Common myeloid progenitor, CD34-positive (primary cell): Measurements from ENCODE around the gene RRP15.
A peak's percentile ranks its signal among the peaks of the same experiment; 100 is the strongest.

Source experiments
- CTCF ChIA-PET: fragments of 350-600 bp; sonication (Branson Sonifier 250); formaldehyde crosslinking; loops from one replicate; lab custom pipeline; 2021; ENCODE audit warnings: antibody characterized with exemption; lab: Charles Lee
- POLR2A ChIA-PET: fragments of 350-600 bp; sonication (Branson Sonifier 250); formaldehyde crosslinking; loops from one replicate; lab custom pipeline; 2021; ENCODE audit warnings: antibody characterized with exemption; lab: Charles Lee
- DNase-seq, 3 donors: peaks; one replicate each; pipeline versions ENCODE4 v3.0.0 to v3.0.0-alpha.2; 2013
- H3K27ac ChIP-seq, 2 experiments: 1 replicate in 1 of 2; 2 replicates in 1 of 2; pipeline ENCODE4 v1.7.0; 2013; ENCODE audit warnings: inconsistent platforms in 2 of 2, low read length in 2 of 2, mild to moderate bottlenecking in 2 of 2, low read depth in 1 of 2, moderate library complexity in 1 of 2; ENCODE audit not compliant: severe bottlenecking in 2 of 2, insufficient read depth in 1 of 2, poor library complexity in 1 of 2
- H3K27me3 ChIP-seq, 5 experiments: replicated peaks in 2 of 5; 1 replicate in 3 of 5; 2 replicates in 2 of 5; pipeline versions ENCODE4 v1.6.1 to v1.7.0; 2013; ENCODE audit warnings: low read length in 4 of 5, mild to moderate bottlenecking in 2 of 5, moderate library complexity in 2 of 5, inconsistent platforms in 1 of 5; ENCODE audit not compliant: insufficient read depth in 5 of 5, control insufficient read depth in 4 of 5
- H3K36me3 ChIP-seq, 4 experiments: 1 replicate in 2 of 4; 2 replicates in 2 of 4; pipeline versions ENCODE4 v1.6.1 to v1.7.0; 2013; ENCODE audit warnings: low read length in 3 of 4, control low read depth in 1 of 4, mild to moderate bottlenecking in 1 of 4; ENCODE audit not compliant: control insufficient read depth in 4 of 4, insufficient read depth in 4 of 4
- H3K4me1 ChIP-seq, 4 experiments: 1 replicate in 3 of 4; 2 replicates in 1 of 4; pipeline versions ENCODE4 v1.6.1 to v1.7.1; 2013; ENCODE audit warnings: low read length in 3 of 4, mild to moderate bottlenecking in 3 of 4, control low read depth in 1 of 4, inconsistent platforms in 1 of 4, moderate library complexity in 1 of 4; ENCODE audit not compliant: control insufficient read depth in 4 of 4, insufficient read depth in 4 of 4; ENCODE audit errors: control extremely low read depth in 1 of 4
- H3K4me3 ChIP-seq, 7 experiments: 1 replicate in 4 of 7; 2 replicates in 3 of 7; pipeline versions ENCODE4 v1.5.1 to v1.7.0; 2013; ENCODE audit warnings: mild to moderate bottlenecking in 7 of 7, low read length in 6 of 7, moderate library complexity in 6 of 7, inconsistent platforms in 2 of 7, low read depth in 2 of 7, control low read depth in 1 of 7; ENCODE audit not compliant: insufficient read depth in 4 of 7, control insufficient read depth in 1 of 7; ENCODE audit errors: extremely low read depth in 1 of 7
- H3K9me3 ChIP-seq, 5 experiments: 1 replicate in 4 of 5; 2 replicates in 1 of 5; pipeline versions ENCODE4 v1.6.1 to v1.7.1; 2013; ENCODE audit warnings: low read length in 4 of 5, mild to moderate bottlenecking in 2 of 5, inconsistent platforms in 1 of 5, low read depth in 1 of 5, moderate library complexity in 1 of 5; ENCODE audit not compliant: control insufficient read depth in 4 of 5, insufficient read depth in 2 of 5; ENCODE audit errors: control extremely low read depth in 1 of 5
- WGBS: methylation state at CpG from one replicate; pipeline ENCODE4 v1.1.5; 2013; ENCODE audit not compliant: insufficient coverage; 5-methylcytosine and 5-hydroxymethylcytosine counted together

The RRP15 gene

GRCh38 chr1:218328769-218329168, 43.7 kb downstream of the RRP15 start:
- no peak overlapping the region for H3K27ac ChIP-seq
- CTCF ChIA-PET, result interaction anchor here (0.6 to 3.2 kb wide), 8 partner anchors 22 to 1057 kb away, joined by 3 to 14 read pairs (median 6); no protein-coding TSS in a partner anchor
- H3K27me3 ChIP-seq, result no peaks in the 10 kb centered on the region
- no peak overlapping the region for H3K4me3 ChIP-seq
- H3K4me1 ChIP-seq, result no peaks in the 10 kb centered on the region
- H3K36me3 ChIP-seq, result peaks cover 0 to 12% (median 4%) of the 10 kb centered on the region in 4 experiments
- WGBS, result 95% methylated on average over 3 of the region's 3 CpGs
- POLR2A ChIA-PET, result no interaction called here
- DNase-seq, result no peak
- H3K9me3 ChIP-seq, result no peaks in the 10 kb centered on the region

DNA sequence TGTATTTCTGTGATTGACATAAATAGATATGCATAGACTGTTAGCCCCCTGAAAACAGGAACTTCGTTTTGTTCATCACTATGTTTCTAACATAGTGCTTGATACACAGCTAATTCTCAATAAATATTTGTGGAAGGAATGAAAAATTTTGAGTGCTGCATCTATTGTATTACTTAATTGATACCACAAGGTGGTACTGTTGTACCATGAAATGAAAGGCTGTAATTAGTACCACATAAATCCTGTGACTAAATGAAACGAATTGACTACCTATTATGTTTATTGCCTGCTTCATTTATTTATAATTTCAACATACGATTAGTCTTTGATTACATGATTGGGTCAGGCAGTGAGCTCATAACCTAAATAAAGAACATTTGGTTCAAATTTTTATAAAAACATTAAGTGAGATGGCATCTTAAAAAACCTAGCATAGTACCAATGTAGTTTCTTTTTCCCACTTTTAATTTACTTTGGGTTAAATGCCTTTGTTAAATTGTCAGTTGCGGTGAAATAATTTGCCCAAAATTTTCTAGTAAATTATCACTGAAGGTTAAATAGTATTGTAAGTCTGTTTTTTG, 45.0 kb downstream of the RRP15 start:
- no peaks in the 10 kb centered on the region for H3K4me1 ChIP-seq
- no peak overlapping the region for H3K27ac ChIP-seq
- no CpG with 5 or more reads among the region's 4 CpGs for WGBS
- peak in 2 of 3 donors; percentile 67 to 73 for DNase-seq
- no peaks in the 10 kb centered on the region for H3K27me3 ChIP-seq
- no peak overlapping the region for H3K4me3 ChIP-seq
- ChIA-PET POLR2A (no interaction called here), CTCF (interaction anchor here (0.8 to 3.2 kb wide), 19 partner anchors 9 to 1482 kb away, joined by 3 to 14 read pairs (median 4); partner anchors contain the start of gene TGFB2)
- H3K36me3 ChIP-seq, result peaks cover 0 to 2% (median under 1%) of the 10 kb centered on the region in 4 experiments
- H3K9me3 ChIP-seq, result no peaks in the 10 kb centered on the region

DNA sequence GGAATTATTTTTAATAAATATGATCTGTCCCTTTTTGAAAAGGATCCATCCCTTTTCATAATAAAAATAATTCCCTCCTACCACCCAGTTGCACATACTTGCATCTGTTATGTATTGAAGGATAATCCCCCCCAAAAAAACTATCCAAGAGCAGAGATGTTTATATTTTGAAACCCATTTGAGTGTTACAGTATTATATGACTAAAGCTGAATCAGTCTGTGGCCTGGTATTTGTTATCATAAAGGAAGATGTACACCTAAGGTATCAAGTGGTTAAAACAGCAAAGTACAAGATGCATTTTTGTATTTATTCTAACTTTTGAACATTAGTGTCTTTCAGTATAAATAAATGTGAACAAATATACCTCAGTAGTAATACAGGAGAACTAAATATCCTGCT, 47.3 kb downstream of the RRP15 start:
- H3K9me3 ChIP-seq, result no peaks in the 10 kb centered on the region
- no peak overlapping the region for H3K4me3 ChIP-seq
- POLR2A ChIA-PET, result no interaction called here
- H3K27ac ChIP-seq, result no peak overlapping the region
- peaks cover 0 to 6% (median under 1%) of the 10 kb centered on the region in 4 experiments for H3K36me3 ChIP-seq
- no peaks in the 10 kb centered on the region for H3K4me1 ChIP-seq
- CTCF ChIA-PET, result no interaction called here
- DNase-seq, result no peak
- H3K27me3 ChIP-seq, result no peaks in the 10 kb centered on the region

- H3K27me3 ChIP-seq, result no peaks in the 10 kb centered on the region
- H3K36me3 ChIP-seq, result peaks cover 0 to 6% (median 0%) of the 10 kb centered on the region in 4 experiments
- 93% methylated on average over 2 of the region's 2 CpGs for WGBS
- no peak overlapping the region for H3K4me3 ChIP-seq
- H3K4me1 ChIP-seq, result no peaks in the 10 kb centered on the region
- H3K9me3 ChIP-seq, result no peaks in the 10 kb centered on the region
- POLR2A ChIA-PET, result no interaction called here
- H3K27ac ChIP-seq, result no peak overlapping the region
- CTCF ChIA-PET, result interaction anchor here (1.0 kb wide), 1 partner anchor 9 kb away, joined by 3 read pairs; the partner anchor contains the start of gene TGFB2
- no peak for DNase-seq
These were observed 51.2 kb downstream of the RRP15 start for GRCh38 chr1:218336328-218336727.

DNA sequence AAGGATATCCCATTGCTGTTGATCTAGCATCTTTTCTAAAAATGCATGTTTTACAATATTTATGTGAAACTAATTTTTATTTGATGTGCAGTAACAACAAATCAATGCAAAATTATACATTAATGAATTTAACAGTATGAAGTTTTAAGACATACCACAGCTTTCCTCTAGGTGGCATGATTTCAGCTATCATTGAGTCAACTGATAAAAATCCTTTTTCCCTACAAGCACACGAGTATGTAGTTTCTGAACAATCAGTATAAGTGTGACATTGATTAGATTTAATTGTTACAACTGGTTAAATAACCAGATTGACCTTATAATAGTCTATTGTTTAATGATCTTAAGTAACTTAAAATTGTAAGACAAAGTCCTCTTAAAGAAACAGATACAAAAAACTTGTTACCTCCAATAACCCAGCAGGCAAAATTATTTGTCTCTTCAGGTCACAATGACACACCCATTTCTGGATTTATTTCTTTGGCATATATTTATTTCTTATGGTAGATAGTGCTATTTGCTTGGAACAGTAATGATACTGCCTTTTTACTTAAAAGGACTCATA, 54.3 kb downstream of the RRP15 start:
- peak in 2 of 3 donors; percentile 55 to 60 for DNase-seq
- CTCF ChIA-PET, result interaction anchor here (1.0 to 2.3 kb wide), 8 partner anchors 10 to 181 kb away, joined by 3 to 10 read pairs (median 4); no protein-coding TSS in a partner anchor
- no peak overlapping the region for H3K27ac ChIP-seq

DNA sequence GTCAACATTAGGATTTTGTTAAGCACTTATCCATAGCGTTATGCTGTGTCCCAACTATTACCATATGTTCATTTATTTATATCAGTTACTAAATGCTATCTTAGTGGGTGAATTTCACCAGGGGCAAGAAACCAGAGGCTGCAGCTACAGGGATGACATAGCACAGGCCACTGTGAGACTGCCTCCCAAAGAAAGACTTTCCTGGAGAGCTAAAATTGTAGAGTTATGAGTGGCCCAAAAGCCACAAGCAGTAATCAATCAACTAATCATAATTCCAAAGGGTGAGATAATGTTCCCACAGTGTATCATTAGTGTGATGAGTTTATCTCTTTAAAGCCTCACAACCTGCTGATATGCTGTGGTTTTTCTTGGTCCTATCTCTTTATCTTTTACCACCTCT, 56.2 kb downstream of the RRP15 start:
- Histone ChIP-seq H3K4me1 (peaks cover 0 to 19% (median 18%) of the 10 kb centered on the region in 4 experiments), H3K27ac (no peak overlapping the region), H3K27me3 (no peaks in the 10 kb centered on the region), H3K36me3 (peaks cover 0 to 1% (median 0%) of the 10 kb centered on the region in 4 experiments), H3K4me3 (no peak overlapping the region), H3K9me3 (no peaks in the 10 kb centered on the region)
- DNase-seq, result no peak
- ChIA-PET POLR2A (no interaction called here), CTCF (interaction anchor here (1.7 to 2.3 kb wide), 2 partner anchors 9 to 56 kb away, joined by 5 to 6 read pairs; partner anchors contain the start of gene RRP15)
- no CpG with 5 or more reads among the region's 1 CpG for WGBS

More for the DNA sequence above, 54.3 kb downstream of the RRP15 start:
- Histone ChIP-seq H3K4me3 (no peak overlapping the region), H3K9me3 (no peaks in the 10 kb centered on the region), H3K27me3 (no peaks in the 10 kb centered on the region), H3K4me1 (no peaks in the 10 kb centered on the region), H3K36me3 (peaks cover 0 to 6% (median 0%) of the 10 kb centered on the region in 4 experiments)
- whole genome bisulfite sequencing, result no CpG with 5 or more reads among the region's 1 CpG
- POLR2A ChIA-PET, result no interaction called here

DNA sequence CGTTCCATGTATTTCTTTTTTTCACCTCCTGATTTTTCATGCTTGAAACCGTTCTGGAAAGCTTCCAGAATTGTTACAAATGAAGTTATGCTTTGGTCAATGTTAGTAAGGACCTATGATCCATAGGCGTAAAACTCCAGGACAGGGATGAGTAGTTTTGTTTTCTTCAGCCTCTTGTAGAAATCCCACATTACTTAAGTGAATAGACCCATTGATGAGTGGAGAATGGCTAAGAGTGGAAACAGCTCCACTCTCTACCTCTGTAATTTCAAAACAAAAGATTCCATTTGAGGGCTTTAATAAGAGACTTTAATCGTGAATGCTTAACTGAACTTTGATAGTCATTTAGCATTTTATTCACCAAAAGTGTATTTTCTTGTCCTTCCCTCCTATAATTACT, 57.0 kb downstream of the RRP15 start:
- ChIA-PET POLR2A (no interaction called here), CTCF (interaction anchor here (1.7 kb wide), 1 partner anchor 57 kb away, joined by 5 read pairs; the partner anchor contains the start of gene RRP15)
- Histone ChIP-seq H3K27me3 (no peaks in the 10 kb centered on the region), H3K36me3 (no peaks in the 10 kb centered on the region), H3K4me3 (no peak overlapping the region), H3K4me1 (peaks cover 0 to 27% (median 26%) of the 10 kb centered on the region in 4 experiments), H3K27ac (no peak overlapping the region), H3K9me3 (no peaks in the 10 kb centered on the region)
- 100% methylated on average over 1 of the region's 4 CpGs for WGBS
- no peak for DNase-seq
